Gastroesophageal sphincter (tissue), 3 donors: ENCODE data around the gene ITGAE.
"Not testable (repeated sequence)": the region's sequence is repeated elsewhere in the genome, so short reads cannot be mapped to it uniquely, and the experiment has no call there.

ENCODE experiments used
- POLR2A ChIP-seq, 2 donors: fragments of 450-650 bp; IDR thresholded peaks; one replicate each; pipeline ENCODE4 v1.6.1; 2017; ENCODE audit warnings: antibody characterized with exemption in 2 of 2, mild to moderate bottlenecking in 2 of 2, moderate library complexity in 1 of 2
- TF ChIP-seq, protein P1 (sequence below), 4 experiments: fragments of 200-600 bp in 2 of 4; fragments of 450-650 bp in 2 of 4; sonication (generic) in 1 of 4; IDR thresholded peaks; one replicate each; pipeline ENCODE4 v1.5.1; 2017 to 2019; ENCODE audit warnings: antibody characterized with exemption in 4 of 4, mild to moderate bottlenecking in 2 of 4, moderate library complexity in 2 of 4

DNA sequence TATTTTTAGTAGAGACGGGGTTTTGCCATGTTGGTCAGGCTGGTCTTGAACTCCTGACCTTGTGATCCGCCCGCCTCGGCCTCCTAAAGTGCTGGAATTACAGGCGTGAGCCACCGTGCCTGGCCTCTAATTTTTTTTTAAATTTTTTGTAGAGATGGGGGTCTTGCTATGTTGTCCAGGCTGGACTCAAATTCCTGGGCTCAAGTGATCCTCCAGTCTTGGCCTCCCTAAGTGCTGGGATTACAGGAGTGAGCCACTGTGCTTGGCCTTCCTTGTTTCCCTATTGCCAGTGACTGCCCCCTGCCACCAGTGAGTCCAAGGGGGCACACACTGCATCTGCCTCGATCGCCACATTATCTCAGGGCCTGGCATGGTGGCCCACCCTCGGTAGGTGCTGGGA is 6.8 kb downstream of the ITGAE start:
- TF ChIP-seq, protein P1, sequence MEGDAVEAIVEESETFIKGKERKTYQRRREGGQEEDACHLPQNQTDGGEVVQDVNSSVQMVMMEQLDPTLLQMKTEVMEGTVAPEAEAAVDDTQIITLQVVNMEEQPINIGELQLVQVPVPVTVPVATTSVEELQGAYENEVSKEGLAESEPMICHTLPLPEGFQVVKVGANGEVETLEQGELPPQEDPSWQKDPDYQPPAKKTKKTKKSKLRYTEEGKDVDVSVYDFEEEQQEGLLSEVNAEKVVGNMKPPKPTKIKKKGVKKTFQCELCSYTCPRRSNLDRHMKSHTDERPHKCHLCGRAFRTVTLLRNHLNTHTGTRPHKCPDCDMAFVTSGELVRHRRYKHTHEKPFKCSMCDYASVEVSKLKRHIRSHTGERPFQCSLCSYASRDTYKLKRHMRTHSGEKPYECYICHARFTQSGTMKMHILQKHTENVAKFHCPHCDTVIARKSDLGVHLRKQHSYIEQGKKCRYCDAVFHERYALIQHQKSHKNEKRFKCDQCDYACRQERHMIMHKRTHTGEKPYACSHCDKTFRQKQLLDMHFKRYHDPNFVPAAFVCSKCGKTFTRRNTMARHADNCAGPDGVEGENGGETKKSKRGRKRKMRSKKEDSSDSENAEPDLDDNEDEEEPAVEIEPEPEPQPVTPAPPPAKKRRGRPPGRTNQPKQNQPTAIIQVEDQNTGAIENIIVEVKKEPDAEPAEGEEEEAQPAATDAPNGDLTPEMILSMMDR (IDR thresholded peaks at IDR 0.05), result not testable (repeated sequence)
- not testable (repeated sequence) for TF ChIP-seq POLR2A (IDR thresholded peaks at IDR 0.05)
